Endometrium (tissue), 2 donors: ENCODE results near the gene MICU2.
A peak's percentile ranks its signal among the peaks of the same experiment; 100 is the strongest.

Source experiments
- FAIRE-seq: peaks from 2 replicates; lab custom pipeline; 2012; peaks lifted over from hg19 to GRCh38; lab: Jason Lieb, UNC
- donor health status: control.
- donor health status: control.

MICU2 gene

DNA sequence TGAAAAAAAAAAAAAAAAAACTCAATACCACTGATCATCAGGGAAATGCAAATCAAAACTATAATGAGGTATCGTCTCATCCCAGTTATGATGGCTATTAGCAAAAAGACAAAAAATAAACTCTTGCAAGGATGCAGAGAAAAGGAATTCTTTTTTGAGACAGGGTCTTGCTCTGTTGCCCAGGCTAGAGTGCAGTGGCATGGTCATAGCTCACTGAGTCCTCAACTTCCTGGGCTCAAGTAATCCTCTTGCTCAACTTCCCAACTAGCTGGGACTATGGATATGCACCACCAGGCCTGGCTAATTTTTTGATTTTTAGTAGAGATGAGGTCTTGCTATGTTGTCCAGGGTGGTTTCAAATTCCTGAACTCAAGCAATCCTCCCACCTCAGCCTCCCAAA, 59.5 kb downstream of the MICU2 start:
- no peak for FAIRE-seq

DNA sequence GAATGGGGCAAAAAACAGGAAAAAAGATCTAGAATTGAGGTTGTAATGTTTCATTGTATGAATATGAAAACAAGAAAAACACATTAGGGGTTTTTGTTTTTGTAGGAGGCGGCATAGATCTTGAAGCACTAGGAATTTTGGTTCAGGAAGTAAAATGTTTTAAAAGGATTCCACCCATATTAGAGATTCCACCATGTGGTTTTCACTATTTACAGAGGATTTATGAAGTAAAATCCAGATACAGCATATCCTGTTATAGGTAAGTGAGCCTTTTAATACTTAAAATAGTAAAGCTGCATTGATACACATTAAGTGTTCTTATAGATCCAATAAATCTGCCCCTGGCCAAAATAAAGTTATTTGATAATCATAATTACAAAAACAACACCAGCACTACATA, 61.4 kb downstream of the MICU2 start:
- no peak for FAIRE-seq

DNA sequence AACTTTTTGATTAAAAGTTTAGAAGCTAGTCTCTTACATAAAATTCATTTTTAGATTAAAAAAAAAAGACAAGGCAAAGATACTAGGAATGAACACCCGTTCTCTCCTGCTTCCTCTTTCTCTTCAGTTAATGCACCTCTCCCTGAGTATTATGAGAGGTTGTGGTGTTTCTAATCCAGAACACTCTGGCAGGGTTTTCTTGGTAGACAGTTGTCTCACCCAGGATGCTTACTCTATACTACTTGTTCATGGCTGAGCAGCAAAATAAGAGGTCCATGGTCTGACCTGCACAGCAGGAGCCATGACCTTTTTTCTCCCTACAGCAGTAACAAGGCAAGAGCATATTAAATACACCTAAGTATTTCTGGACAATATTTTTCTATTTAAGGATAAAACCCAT, 62.0 kb downstream of the MICU2 start:
- FAIRE-seq, result no peak

DNA sequence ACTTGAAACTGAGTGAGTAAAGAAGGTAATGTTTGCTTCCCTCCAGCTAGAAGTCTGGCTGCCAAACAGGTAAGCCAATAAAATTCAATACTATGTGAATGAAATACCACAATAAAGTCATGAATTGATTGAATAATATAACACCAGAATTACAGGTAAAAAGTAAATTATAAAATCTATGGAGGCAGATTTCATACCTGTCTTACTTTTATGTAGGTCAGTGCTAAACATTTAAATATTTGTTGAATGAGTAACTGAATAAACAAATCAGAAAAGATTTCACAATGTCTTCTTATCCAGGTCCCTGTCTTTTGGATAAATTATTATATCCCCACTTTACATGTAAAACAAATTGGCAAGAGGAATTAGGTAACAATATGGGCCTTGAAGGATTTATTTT, 62.7 kb downstream of the MICU2 start:
- no peak for FAIRE-seq

DNA sequence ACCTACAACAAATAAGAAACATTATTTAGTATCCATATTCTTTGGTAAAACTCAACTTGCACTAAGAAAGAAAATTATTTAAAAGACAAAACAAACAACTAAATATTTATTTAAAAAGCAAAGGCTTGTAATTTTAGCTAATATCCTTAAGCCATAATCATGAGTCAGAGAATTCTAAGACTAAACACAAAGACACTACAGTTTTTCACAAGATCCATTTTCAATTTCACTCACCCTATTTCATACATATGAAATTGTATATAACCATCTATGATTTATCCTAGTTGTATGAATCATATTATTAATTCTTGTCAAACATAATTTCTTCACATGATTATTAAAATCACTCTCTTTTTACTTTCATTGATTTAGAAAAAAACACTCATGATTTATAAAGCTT, 64.3 kb downstream of the MICU2 start:
- FAIRE-seq, result peak; percentile 37

DNA sequence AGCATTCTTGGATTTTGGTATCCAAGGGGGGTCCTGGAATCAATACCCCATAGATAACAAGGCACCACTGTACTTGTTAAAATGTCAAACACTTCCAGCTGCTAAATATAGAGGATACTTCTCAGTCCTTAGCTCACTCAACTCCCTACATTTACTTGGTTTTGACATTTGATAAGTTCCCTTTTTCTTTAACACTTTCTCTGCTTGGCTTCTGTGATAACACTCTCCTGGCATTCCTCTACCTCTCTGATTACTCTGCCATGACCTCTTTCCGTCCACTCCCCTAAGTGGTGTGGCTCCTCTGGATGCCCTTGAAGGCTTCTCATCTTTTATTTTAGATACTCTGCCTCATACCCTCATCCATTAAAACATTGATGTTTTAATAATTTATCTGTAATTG, 65.2 kb downstream of the MICU2 start:
- no peak for FAIRE-seq

DNA sequence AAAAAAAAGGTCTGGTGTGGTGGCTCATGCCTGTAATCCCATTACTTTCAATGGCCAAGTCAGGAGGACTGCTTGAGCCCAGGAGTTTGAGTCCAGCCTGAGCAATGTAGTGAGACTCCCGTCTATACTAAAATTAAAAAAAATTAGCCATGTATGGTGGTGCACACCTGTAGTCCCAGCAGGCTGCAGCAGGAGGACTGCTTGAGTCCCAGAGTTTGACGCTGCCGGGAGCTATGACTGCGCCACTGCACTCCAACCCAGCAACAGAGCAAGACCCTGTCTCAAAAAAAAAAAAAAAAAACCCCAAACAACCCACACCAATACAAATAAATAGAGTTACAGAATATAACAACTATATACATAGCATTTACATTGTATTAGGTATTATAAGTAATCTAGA, 65.7 kb downstream of the MICU2 start:
- no peak for FAIRE-seq

DNA sequence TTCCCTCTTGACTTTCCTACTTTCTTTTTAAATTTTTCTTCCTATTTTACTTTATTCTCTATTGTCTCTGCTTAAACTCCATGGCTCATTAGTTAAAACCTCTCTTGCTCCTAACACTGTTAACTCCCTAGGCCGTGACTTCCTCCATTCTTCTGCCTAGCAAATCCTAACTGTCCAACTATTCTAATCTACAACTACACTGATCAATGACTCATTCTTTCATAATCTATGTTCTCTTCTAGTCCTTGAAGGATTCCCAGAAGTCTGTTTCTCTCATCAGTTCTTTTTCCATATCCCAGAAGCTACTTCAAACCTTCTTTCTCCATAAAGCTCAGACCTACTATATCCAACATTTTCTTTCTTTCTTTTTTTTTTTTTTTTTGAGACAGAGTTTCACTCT, 66.9 kb downstream of the MICU2 start:
- no peak for FAIRE-seq

DNA sequence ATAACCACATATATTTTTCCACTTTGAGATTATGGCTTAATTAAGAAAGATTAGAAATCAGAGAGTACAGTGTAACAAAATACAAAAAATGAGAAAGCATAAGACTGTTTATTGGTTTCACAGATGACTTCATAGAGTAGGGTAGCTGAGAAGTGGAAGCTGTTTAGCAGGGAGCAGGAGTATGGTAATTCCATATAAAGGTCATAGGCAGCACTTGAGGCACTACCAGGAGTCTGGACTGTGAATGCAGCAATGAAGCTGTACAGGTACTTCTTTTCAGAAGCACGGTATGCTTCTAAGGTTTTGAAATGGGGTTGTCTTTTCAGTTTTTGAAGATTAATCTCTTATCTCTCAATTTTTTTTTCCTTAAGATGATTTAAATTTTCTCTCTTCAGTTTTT, 69.2 kb downstream of the MICU2 start:
- FAIRE-seq, result no peak

DNA sequence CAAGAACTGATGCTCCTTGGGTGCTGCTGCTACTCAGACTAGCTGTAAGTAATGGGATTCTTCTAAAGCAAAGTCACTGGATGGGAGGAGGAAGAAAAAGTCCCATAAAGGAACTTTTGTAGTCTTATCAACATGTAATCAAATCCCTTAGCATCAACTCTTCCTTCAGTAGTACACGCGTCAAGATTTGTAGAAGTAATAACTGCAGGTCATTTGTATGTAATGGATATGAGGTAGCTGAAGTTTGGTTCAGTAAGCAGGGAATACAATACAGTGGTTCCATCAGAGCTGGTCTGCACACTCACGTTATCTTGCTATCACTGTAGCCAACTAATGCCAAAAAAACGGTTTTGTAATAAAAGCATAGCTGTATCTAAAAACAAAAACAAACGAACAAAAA, 72.5 kb downstream of the MICU2 start:
- FAIRE-seq, result no peak

DNA sequence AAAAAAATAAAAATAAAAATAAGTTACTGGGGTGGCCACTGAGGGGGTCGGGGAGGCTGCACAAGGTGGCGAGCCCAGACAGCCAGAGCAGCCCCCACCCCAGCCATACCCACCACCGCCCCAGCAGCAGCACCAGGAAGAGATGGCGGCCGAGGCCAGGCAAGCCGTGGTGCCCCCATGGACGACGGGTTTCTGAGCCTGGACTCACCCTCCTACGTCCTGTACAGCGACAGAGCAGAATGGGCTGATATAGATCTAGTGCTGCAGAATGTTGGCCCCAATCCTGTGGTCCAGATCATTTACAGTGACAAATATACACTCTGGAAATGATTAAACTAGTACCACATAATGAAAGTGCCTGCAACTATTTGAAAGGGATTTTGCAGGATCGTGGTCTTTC, 73.3 kb downstream of the MICU2 start:
- FAIRE-seq, result no peak

DNA sequence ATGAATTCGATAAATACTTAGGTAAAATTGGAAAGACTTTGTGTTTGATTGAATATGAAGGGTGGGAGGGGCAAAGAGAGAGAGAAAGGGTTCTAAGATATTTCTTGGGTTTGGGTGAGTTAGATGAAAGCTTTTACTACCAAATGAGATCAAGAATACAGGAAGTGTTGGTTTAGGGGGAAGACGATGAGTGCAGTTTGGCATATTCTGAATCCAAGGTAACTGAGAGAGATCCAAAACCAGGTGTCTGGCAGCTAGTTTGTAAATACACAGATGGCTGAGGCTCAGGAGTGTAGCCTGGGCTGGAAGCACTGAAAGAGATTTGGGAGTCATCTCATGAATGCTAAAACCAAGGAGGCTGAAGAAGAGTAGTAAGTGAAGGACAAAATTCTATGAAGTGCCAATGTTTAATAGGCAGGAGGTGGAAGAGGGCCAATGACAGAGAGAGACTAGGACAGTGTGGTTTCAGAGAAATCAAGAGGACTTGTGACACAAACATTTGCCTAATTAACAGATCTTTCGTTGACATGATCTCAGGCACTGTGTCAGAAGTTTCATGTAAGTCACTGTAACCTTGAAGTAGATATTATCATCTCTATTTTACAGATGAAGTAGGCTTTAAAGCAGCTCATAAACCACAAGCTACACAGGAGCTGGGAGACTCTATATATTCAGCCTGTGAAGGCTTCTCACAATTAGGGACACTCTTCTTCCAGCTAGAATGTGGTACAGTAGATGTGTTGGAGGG, 74.7 kb downstream of the MICU2 start:
- FAIRE-seq, result no peak

DNA sequence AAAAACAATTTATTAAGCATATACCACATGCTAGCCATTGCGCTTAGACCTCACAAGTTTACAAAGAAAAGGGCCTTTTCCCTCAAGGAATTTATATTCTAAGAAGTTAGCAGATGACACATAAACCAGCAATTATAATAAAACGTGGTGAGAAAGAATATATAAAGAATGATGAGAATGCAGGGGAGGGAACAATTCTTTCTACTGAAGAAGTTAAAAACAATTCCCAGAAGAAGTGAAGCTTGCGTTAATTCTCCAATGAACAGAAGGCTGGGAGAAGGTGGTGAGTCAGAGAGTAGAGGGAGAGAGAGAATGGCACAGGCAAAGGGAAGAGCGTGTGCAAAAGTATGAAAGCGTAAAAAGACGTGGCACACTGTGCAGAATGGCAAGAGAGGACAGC, 75.4 kb downstream of the MICU2 start:
- FAIRE-seq, result peak; percentile 88

DNA sequence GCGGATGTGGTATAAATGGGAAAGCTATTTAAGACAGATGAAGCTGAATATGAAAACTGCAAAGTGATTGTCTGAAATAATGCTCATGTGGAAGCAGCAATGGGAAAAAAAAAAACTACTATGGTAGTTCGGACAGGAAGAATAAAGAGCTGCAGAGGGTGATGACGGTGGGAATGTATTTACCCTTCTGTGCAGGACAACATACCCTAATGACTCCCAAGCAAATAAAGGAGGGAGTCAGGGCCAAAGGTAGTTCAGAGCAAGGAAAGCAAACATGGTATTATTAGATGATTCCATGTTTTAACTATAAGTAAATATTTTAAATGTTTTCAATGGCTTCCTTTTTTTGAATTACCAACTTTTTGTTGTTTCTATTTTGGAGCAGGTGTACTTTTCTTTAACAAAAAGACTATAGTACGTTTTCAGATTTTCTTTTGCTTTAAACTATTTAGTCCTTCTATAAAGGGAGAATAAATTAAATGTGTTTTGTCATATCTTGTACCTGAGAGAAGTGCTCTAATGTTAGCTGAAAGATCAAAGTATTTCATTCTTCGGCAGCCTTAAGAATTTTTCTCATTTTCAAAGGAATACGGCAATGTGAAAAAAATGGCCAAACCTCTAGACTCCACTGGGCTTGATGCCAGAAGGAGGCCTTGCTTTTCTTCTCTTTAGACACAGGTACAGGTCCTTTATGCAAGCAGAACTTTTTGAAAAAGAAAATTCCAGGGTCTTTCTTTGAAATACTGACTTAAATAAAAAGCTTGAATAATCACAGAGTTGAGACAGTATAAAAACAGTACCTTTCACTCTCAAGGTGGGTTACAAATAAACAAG, 77.0 kb downstream of the MICU2 start:
- FAIRE-seq, result no peak

DNA sequence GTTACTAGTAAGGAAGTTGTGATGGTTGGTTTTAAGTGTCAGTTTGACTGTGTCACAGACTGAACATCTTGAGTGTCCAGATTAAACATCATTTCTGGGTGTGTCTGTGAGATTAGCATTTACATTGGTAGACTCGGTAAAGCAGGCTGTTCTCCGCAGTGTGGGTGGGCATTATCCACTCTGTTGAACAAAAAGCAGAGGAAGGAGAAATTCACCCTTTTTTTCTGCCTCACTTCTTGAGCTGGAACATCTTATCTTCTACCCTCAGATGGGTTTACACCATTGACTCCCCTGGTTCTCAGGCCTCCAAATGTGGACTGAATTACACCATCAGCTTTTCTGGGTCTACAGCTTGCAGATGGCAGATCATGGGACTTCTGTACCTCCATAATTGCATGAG, 81.1 kb downstream of the MICU2 start:
- no peak for FAIRE-seq

DNA sequence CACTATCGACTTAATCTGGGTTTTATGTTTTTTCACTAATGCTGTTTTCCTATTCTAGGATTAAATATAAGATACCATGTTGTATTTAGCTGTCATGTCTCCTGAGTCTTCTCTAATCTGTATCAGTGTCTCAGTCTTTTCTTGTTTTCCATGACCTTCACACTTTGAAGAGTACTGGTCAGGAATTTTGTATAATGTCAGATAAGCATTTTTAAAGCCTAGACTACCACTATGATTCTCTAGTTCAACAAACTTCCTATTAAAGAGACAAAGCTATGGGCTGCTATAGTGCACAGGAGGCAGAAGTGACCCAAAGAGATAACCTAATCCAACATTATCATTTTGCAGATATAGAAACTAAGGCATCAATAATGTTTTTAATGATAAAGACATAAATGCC, 81.8 kb downstream of the MICU2 start:
- FAIRE-seq, result no peak

DNA sequence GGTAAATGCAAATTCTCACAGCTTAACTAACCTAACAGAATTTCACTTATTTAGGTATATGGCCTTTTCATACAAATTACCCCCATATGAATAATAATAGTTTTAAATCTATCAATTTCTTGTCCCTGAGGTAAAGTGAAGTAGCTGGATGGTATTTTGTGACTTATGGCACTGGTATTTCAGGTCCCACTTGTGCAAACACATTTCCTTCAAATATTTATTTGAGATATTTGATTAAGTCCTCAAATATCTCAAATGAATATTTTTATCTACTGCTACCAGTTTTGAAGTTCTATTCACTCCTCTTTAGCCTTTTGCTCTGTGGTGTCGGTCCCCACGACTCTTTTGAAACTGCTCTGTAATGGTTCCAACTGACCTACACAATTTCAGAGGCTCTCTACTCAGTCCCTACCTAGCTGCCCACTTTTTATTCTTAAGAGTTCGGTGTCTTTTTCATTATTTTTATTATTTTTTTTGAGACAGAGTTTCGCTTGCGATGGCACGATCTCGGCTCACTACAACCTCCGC, 85.3 kb downstream of the MICU2 start:
- no peak for FAIRE-seq

DNA sequence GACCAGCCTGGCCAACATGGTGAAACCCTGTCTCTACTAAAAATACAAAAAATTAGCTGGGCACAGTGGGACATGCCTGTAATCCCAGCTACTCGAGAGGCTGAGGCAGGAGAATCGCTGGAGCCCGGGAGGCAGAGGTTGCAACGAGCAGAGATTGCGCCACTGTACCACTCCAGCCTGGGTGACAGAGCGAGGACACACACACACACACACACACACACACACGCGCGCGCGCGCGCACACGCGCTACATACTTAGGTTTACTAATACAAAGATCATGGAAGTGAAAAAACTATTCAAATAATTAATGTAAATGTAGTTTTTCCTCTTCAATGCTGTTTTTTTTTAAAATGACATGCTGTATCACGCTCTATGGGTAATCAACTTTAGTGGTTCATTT, 86.4 kb downstream of the MICU2 start:
- FAIRE-seq, result no peak

DNA sequence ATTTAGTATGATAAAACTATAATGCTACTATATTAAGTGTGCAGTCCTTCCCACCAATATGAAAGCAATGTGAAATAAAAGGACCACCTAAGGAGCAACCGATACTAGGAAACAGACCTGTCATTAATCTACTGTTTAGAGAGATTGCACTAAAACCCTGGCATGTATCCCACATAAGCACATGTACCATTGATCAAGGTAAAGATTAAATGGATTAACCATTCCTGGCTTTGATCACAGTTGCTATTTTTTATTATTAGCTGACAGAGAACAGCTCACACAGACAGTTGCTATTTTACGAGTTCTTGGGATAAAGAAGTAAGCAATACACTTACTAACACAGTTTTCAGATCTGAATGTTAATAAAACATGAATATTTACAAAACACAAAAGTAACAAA, 87.2 kb downstream of the MICU2 start:
- FAIRE-seq, result no peak

DNA sequence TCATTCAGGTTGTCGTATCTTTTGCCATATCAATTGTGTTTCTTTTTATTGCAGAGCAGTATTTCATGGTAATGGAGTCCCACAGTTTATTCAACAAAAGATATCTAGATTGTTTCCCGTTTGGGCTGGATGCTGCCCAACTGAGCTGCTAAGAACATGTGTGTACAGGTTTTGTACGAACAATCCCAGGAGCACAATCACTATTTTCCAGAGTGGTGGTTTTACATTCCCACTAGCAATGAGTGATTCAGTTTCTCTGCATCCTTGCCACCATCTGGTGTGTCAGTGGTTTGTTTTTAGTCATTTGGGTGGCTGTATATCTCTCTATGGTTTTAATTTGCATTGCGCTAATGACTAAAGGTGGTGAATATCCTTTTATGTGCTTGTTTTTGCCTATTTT, 92.1 kb downstream of the MICU2 start:
- no peak for FAIRE-seq

DNA sequence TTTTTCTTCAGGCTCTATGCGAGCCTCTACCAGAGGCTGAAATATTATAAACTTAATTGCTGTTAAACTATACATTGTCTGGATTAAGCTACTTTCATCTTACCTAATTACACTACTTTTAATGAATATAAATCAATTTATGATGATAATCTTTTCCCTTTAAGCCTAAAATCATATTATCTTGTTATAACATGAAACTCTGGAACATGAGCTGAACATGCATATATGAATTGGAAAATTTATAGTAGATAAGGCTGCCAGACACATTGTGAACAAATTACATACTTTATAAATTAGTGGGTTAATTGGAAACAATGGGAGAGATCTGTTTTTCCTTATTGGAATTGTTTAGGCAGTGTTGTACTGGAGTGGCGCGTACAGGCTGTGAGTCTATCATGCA, 99.6 kb downstream of the MICU2 start:
- no peak for FAIRE-seq

DNA sequence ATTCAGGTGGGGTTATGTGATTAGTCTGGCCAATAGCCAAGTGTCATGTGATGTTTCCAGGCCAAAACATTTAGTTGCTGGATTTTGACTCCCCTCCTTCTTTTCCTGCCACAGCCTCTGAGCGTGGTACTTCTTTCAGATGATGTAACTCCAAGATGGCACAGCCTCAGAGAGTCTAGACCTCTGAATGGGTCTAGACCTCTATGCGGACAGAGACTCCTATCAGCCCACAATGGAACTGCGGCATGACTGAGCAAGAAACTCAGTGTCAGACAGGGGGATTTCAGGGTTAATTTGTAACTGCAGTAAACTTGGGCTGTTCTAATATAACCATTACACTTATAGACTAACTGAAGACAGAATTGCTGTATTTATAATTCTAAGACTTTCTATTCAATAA, 102.3 kb downstream of the MICU2 start:
- FAIRE-seq, result no peak

DNA sequence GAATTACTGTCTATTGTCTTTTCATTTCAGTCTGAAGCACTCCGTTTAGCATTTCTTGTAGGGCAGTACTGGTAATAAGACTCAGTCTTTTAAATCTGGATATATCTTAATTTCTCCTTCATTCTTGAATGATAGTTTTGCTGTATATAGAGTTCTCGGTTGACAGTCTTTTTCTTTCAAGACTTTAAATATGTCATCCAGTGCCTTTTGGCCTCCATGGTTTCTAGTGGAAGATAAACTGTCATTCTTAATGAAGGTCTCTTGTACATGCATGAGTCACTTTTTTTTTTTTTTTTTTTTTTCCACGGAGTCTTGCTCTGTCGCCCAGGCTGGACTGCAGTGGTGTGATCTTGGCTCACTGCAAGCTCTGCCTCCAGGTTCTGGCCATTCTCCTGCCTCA, 117.6 kb downstream of the MICU2 start:
- no peak for FAIRE-seq

DNA sequence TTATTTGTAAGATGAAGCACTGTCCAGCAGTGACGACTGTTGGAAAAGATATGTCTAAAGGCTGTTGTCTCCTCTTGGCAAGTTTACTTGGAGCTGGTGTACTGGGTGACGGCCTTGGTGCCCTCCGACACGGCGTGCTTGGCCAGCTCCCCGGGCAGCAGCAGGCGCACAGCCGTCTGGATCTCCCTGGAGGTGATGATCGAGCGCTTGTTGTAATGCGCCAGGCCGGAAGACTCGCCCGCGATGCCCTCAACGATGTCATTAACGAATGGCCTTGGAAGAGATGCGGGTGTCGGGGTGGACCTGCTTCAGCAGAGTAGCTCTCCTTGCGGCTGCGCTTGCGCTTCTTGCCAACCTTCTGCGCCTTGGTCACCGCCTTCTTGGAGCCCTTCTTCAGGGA, 120.2 kb downstream of the MICU2 start:
- no peak for FAIRE-seq
